DLD1 (cell line): ENCODE results near the gene FRMD4A.
"Not testable (repeated sequence)": the region's sequence is repeated elsewhere in the genome, so short reads cannot be mapped to it uniquely, and the experiment has no call there.

Experiments
- in situ Hi-C: cut with HindIII; loops from 2 replicates; pipeline ENCODE4 v1.10.0; 2017; ENCODE audit warnings: low sequenced_read_pairs

FRMD4A gene

DNA sequence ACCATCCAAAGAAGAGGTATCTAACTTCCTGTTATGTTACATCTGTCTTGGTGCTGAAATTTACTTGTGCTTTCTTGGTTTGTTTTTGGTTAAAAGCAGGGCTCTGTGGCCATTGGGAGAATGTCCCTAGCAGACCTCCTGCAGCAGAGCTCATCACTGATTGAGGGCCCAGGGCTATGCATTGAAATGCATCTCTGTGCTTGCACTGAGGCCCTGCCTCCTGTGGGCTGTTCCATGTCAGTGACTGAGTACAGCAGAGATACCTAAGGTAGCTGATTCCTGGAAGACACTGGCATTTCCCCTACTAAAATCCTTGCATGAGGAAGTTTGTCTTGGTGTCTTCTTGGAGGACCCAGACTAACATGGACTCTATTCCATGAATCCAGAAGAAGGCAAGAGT lies 213.9 kb downstream of the FRMD4A start:
- in situ Hi-C loops = no loop called here

DNA sequence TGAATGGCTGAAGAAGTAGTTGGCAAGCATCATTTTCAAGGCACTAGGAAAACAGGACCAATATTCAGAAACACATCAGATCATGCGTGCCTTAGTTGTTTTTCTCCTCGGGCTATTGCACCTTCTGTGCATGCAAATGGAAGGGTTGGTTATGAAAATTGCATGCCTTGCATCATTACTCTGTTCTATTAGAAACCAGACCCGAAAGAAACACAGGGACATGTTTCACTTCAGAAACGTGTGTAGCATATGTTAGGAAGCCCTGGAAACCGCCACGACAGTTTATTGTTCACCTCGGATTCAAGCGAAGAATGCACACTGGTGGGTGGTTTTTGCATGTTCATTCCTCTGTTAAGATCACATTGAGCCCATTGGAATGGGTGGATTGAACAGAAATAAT lies 214.7 kb downstream of the FRMD4A start:
- in situ Hi-C loops = no loop called here

DNA sequence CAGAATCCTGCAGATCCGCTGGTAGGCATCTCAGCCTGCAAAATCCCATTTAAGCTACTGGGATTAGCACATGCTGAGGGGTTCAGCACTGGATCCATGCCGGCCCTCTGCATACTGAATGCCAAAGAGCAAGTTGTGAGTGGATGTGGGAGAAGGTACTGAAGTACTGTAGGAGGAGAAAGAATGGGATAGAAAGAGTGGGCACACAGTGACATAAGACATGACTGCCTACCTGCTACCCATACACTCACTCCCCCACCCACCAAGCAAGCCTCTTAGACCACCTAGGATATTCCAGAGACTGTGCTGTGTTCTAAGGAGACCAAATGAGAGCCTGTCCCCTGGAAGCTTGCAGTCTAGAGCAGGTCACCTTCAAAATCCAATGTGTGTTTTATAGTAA lies 215.9 kb downstream of the FRMD4A start:
- in situ Hi-C loops = no loop called here

DNA sequence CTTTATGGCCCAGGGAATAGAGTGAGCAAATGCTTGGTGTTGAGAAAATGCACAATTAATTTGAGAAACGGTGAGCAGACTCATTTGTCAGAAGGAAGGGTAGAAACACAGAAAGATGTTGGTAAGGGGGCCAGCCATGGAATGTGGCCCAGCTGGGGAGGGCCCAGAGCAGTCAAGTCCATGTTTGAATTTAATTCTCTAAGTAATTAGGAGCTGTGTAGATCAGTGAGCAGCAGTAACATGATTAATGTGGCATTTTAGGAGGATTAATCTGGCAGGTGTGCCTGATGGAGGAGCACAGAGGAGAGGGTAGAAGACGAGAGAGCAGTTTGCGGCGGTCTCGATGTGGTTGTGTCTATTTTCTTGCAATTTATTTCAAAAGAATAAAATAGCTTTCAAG lies 218.7 kb downstream of the FRMD4A start:
- in situ Hi-C loops = no loop called here

DNA sequence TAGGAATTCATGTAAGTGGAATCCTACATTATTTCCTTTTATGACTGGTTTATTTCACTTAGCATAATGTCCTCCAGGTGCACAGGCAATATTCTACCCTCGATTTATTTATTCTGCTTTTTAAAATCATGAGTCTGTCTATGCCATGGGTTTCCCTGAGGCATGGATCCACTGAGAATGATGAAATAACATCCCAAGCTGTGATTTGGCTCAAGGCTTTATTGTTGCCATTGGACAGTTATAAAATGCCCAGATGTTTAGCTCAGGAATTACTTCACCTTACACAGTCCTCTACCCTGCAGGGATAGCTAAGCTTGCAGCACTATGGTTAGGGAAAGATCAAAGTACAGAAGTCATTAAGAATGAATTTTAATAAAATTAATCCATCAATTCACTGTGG lies 219.5 kb downstream of the FRMD4A start:
- in situ Hi-C loops = no loop called here

DNA sequence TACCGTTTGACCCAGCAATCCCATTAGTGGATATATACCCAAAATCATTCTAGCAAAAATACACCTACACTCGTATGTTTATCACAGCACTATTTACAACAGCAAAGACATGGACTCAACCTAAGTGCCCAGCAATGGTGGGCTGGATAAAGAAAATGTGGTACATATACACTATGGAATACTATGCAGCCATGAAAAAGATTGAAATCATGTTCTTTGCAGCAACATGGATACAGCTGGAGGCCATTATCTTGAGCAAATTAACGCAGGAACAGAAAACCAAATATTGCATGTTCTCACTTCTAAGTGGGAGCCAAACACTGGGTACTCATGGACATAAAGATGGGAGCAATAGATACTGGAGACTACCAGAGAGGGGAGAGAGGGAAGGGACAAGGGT lies 223.9 kb downstream of the FRMD4A start:
- in situ Hi-C loops = no loop called here

DNA sequence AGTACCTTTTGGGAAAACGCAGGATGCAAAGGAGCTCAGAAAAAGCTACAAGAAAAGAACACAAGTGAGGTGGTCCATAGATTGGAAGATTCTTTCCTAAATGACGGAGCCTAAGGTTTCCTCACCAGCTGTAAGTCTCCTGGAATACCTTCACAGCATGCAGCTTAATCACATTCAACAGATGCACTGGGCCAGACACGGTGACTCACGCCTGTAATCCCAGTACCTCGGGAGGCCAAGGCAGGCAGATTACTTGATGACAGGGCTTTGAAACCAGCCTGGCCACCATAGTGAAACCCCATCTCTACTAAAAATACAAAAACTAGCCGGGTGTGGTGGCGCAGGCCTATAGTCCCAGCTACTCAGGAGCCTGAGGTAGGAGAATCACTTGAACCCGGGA lies 228.7 kb downstream of the FRMD4A start:
- in situ Hi-C loops = no loop called here

DNA sequence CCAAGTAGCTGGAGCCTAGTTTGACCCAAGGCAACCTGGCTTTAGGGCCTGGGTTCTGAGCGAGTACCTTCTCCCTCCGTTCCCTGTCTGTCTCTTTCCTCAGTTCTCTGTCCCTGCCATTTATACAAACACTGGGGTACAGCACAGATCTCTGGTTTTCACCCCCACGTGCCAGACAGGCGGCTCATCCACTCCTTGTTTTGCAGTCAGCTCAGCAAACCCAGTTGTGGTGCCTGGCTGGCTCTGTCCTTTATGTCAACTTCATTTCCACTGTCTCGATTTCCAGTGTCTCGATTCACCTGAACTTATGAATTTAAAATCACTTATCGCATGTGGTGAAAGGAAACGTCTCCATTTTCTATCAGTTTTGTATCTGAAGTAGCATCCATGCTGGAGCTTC lies 230.8 kb downstream of the FRMD4A start:
- in situ Hi-C loops = no loop called here

DNA sequence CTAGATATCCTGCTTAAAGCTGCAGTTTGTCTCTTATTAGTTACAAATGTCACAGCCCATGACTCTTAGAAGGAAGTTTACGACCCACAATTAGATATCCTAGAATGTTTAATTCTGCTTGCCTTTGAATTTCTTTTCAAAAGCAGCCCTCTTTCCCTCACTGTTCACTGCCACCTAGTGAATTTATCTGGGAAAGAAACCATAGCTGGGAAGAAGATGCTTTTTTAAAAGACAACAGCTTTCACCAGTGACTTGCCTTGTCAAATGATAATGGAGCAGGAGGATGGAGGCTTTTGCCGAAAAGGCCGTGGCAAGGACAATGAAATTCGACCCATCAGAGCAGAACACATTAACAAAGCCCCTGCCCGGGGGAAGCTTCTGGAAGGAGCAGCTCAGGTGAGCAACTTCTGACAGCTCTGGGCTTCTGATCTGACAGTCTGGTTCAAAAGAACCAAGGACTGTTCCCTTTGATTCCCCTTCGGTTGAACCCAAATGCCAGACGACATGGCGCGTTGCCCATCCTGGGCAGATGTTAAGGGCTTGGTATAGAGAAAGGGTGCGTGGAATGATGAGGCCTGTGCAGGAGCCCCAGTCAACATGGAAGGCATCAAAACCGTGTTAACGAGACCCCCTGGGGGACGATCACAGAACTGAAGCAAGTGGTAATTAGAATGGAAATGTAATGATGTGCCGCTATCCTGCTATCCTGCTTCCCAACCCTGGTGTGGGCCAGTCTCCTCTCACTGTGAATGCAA lies 236.8 kb downstream of the FRMD4A start:
- in situ Hi-C loops = no loop called here

DNA sequence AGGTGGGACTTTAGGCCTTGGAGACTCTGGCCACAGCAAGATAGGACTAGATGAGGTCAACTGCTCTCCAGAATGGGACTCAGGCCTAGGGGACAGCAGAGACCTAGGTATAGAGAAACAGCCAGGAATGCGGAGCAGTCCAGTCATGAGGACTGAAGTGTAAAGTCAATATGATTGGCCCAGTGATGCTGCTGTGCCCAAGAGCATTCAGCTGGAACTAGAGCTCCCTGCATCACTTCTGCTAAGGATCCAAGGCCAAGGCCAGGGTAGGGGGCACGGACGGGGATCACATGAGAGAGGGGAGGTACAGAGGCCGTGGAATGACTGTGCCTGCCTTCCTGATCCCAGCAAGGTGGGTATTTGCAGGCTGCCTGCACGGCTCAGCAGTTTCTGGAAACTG lies 237.9 kb downstream of the FRMD4A start:
- in situ Hi-C loops = no loop called here

DNA sequence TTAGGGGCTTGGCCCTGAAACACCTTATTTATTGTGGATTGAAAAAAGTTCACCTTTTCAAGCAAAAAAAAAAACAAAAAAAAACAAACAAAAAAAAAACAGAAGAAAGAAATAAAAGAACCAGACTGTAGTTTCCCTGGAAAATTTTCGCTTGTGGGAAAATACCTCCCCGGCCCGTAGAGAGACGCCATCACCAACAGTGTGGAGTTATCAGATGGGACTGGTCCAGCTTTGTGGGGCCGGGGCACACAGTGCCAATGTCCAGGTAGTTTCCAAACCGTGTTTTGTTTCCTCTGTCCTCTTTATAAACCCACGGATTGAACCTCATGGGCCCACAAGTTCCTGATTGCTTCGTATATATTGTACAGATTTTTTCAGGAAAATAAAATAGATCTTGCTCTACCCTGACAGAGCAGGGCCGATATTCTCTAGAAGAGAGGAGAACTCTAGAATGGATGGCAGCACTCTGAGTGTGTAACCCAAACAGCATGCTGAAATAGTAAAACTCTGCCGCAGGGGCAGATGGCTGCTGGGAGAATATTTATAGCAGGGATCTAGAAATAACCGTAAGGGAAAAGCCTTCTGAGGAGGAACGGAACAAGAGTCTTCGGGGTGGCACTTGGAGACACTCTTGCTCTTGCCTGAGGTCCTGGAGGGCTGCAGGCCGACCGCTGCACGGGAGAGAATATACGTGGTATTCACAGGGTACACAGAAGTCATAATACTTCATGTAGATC lies 241.0 kb downstream of the FRMD4A start:
- in situ Hi-C loops = no loop called here

DNA sequence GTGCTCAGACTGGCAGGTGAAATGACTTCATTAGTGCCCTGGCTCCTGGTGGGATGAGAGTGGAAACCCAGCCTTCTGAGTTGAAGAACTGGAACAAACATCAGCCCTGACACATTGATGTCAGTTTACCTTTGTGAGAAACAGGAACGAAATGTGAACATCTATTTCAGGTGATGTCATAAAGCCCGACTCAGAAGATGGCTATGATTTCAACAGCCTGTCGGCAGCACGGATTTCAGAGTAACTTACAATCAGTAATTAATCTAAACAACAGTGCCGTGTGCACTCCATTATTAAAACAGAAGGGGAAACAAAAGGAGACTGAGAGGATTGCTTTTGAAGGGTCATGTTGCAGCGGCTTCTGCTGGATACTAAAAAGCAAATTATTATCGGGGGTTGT lies 243.2 kb downstream of the FRMD4A start:
- in situ Hi-C loops = no loop called here

DNA sequence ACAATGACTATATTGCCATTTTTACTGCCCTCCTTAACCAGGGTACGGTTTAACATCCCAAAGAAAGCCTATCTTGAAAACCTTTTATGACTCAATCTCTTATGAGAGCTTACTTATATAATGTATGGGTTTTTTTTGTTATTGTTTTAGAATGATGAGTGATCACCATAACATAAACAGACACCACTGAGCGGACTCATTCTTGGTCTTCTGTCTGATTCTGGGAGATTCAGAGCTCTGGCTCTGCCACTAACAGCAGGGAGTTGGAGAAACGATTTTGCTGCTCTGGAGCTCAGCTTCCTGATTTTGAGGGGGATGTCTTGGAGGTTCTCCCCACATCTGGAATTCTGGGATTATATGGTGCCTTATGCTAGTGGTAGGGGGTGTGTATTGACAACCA lies 244.1 kb downstream of the FRMD4A start:
- in situ Hi-C loops = no loop called here

DNA sequence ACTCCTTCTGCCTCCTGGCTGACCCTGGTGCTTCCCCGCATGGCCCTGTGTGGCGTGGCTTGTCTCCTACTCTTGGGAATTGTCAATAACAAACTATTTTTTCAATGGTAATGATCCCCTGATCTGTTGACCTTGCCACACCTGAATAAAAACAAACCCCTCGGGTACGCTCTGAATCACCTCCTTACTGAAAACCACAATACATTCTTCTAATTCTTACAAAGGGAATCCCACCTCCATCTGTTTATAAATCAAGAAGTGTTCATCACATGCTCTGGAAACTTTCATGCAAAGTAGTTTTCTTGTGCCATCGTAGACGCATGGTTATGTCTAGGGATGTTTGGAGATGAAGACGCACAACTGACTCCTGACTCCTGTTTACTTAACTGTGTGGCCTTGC lies 245.8 kb downstream of the FRMD4A start:
- in situ Hi-C loops = no loop called here

DNA sequence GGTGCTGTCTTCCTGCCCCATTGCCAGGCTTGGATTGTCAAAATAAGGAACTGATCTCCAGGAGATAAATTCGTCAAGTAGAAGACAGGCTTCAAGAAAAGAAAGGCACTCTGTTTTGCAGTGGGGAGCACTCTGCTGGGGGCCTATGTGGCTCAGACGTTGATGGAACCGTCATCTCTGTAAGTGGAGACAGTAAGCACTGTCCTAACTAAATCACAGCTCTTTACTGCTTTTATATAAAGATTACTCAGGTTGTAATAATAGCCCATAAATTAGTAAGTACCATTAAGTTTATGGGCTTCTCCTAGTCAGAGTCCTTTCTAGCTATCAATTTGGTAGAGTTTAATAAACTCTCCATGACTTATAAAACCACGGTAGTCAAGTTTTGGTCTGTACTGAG lies 249.9 kb downstream of the FRMD4A start:
- in situ Hi-C loops = no loop called here

DNA sequence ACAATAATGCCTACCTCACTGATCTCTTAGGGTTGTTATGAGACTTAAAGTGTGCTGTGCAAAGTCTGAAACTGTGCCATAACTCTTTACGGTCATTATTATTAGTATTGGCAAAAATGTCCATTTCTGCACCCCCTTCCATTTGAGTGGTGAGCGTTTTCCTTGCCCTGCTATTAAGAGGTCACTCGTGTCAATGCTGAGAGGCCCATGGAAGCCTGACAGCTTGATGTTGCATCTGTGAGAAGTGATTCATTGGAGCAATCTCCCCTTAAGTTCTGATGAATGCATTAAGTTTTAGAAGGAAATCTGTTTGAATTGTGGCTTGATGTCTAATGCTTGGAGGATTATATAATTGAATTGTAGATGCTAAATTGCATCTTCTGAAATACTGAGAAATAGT lies 253.3 kb downstream of the FRMD4A start:
- in situ Hi-C loops = no loop called here

DNA sequence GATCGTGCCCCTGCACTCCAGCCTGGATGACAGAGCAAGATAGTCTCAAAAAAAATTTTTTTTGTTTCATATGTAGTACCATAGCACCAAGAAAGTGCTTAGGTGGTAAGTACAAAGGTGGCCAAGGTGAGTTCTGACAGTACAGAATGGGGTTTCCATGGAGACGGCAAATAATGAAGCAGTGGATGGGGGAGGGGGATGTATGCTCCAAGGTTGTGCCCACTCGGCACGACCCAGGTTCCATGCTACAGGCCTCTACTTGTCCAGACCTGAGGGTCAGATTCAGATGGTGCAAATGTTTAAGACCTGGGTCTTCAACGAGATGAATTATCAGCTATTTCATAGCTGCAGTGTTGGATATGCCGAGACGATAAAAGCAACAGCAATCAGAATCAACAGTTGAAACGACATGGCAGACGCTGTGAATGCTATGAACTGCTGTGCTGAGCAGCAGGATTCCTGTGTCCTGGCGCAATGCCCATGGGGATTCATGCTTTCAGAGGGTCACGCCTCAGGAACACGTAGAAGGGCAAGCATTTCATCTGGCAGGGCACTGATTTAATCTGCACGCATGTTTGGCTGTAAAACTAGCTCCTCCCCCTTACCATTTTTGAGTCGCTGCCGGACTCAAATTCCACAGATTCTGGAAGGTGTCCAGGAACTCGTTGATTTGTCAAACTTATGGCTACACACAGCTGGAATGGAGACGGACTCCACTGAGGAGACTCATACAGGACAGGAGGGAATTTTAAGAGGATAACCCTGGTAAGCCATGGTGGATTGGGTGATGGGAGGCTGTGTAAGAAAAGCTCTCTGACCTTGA lies 256.5 kb downstream of the FRMD4A start:
- in situ Hi-C loops = no loop called here

DNA sequence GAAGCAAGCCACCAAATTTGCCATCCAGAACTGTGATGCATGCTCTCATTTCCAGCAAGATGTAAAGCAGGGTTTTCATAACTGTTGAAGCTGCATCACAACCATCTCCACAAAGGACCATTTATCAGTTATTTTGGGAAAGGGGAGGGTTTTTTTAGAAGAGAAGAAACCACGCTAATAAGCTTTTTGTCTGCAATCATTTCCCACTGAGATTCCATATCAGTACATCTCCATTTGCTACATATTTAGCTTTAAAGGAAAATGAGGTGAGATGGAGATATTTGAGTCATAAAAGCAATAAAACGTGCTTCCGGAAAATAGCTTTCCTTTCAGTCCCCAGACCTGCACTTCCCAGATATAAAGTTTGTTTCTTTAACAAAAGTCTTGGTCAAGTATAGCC lies 258.2 kb downstream of the FRMD4A start:
- in situ Hi-C loops = no loop called here

DNA sequence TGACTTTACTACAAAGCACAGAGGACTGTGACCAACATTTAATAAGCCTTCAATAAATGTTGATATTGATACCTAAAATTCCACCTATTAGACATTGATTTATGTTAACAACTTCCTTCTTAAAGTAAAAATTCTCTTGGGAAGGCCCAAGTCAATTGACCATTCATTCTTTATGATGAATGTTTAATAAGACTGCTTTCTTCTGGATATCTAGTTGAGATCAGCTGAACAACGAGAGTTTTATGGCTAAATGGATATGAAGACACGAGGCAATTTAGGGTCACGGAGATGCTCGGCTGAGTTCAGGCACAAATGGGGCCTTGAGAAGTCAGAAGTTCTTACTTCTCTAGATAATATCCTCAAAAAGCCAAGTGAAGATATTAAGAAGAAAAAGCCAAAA lies 258.8 kb downstream of the FRMD4A start:
- in situ Hi-C loops = no loop called here

DNA sequence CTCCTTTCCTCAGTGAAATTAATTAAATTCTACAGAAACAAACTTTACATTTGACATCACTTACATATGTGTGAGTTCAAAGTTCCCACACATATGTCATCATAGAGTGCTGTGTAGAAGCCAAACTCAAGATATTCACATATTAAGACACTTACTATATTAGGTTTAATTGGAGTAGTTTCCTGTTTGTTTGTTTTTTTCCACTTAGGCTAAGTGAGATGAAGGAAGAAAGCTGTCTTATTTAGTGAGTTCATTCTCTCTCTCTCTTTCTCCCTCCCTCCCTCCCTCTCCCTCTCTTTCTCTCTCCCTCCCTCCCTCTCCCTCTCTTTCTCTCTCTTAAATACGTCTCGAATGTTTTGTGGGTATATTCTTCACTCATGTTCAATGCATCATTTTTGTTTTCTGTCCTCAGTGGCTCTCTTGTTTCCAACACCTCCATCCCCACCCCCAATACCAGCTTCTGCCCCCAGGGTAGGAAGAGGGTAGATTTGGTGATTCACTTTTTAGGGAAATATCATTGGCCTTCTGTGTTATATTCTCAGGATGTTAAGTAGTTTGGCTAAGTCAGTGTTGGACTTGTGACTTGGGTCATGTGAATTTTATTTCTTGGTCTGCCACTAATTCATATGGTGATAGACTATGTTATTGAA lies 262.0 kb downstream of the FRMD4A start:
- in situ Hi-C loops = no loop called here

DNA sequence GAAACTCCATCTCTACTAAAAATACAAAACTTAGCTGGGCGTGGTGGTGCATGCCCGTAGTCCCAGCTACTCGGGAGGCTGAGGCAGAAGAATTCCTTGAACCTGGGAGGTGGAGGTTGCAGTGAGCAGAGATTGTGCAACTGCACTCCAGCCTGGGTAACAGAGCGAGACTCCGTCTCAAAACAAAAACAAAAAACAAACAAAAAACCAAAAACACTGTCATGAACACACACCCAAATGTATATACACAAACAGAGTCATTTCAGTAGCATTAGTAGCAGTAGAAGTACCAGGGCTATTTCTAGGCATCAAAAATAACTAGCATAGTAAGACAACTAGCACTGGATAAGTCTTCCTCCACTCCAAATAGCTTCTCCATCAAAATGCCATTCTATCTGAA lies 263.1 kb downstream of the FRMD4A start:
- in situ Hi-C loops = not testable (repeated sequence)
